Measurements from ENCODE around the gene C11orf16.
A peak's percentile ranks its signal among the peaks of the same experiment; 100 is the strongest.
"Not testable (repeated sequence)": the region's sequence is repeated elsewhere in the genome, so short reads cannot be mapped to it uniquely, and the experiment has no call there.

Gene C11orf16

GRCh38 chr11:8899119-8899753, 33.5 kb downstream of the C11orf16 start:
- DNase-seq, result no peak

DNA sequence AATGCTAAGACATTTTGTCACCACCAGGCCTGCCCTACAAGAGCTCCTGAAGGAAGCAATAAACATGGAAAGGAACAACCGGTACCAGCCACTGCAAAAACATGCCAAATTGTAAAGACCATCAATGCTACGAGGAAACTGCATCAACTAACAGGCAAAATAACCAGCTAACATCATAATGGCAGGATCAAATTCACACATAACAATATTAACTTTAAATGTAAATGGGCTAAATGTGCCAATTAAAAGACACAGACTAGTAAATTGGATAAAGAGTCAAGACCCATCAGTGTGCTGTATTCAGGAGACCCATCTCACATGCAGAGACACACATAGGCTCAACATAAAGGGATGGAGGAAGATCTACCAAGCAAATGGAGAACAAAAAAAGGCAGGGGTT, 41.6 kb downstream of the C11orf16 start:
- DNase-seq, result not testable (repeated sequence)

GRCh38 chr11:8886322-8886721, 46.4 kb downstream of the C11orf16 start:
- DNase-seq, result no peak

DNA sequence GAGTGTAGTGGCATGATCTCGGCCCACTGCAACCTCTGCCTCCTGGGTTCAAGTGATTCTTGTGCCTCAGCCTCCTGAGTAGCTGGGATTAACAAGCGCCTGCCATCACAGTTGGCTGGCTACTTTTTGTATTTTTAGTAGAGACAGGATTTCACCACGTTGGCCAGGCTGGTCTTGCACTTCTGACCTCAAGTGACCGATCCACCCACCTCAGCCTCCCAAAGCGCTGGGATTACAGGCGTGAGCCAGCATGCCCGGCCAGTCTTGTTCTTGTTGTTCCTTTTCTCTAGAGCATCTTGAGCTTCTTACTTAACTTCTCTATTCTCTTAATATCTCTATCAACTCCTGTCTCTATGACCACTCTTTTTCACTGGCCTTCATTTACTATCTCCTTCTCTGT, 51.2 kb downstream of the C11orf16 start:
- not testable (repeated sequence) for DNase-seq

- DNase-seq, result no peak
Measured at GRCh38 chr11:8878771-8879170, 54.0 kb downstream of the C11orf16 start.

- DNase-seq, result no peak
Measured at GRCh38 chr11:8873741-8874405, 58.9 kb downstream of the C11orf16 start.

- DNase-seq, result no peak
Measured at GRCh38 chr11:8871962-8872361, 60.8 kb downstream of the C11orf16 start.

DNA sequence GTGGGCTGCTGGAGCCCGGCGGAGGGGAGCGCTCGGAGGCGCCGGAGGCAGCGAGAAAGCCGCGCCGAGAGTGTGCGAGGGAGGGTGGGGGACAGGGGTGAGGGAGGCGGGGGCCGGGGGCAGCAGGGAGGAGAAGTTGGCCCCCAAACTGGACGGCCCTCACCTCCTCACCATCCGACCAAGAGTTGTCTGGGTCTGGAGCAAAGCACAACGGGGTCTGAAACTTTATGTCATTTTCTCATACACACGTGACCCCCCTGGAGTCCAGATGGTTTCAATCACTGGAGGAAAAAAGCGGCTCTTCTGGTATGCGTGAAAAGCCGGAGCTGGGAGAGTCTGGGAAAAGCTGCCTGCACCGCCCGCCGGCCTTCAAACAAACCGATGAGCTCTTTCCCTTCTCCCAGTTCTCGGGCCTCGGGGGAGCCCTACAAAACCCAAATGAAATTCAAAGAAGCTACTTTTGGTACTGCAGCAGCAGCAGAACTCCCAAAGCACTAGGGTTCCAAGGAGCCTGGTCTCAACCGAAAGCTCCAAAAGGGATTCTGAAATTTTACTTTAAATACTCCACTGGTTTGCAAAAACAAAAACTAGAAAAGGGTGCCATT, 61.5 kb downstream of the C11orf16 start:
- DNase-seq, result peak in 49 of 58 donors; percentile 13 to 67 (median 40)

GRCh38 chr11:8870411-8871170, 62.2 kb downstream of the C11orf16 start:
- DNase-seq, result peak in 48 of 58 donors; percentile 2 to 62 (median 22)
